ENCODE data around the gene DOC2A.
A peak's percentile ranks its signal among the peaks of the same experiment; 100 is the strongest.
"Not testable (repeated sequence)": the region's sequence is repeated elsewhere in the genome, so short reads cannot be mapped to it uniquely, and the experiment has no call there.

The DOC2A gene

DNA sequence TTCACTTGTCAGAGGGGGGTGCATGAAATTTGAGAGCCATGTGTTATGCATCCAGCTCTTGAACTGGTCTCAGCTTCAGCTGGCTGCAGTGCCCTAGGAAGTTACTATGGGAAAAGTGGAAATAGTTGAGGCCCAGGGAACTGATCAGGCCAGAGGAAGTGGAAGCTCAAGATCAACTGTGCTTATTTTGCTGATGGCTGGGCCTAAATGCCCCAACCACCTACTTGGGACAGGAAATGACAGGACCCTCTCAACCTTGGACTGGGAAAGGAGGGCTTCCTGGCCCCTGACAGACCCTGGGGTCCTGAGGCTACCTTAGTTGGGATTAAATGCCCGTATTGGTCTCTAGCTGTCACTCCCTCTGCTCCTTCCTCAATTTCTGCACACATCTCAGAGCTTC, 38.3 kb downstream of the DOC2A start:
- Mint-ChIP-seq H3K9me3 (no peaks in the 10 kb centered on the region), H3K36me3 (ENCODE audit: low read depth) (peaks cover 78% of the 10 kb centered on the region), H3K4me1 (ENCODE audit: low read depth) (peaks cover 52% of the 10 kb centered on the region), H3K27ac (peak overlapping the region; percentile 88), H3K4me3 (no peak overlapping the region), H3K27me3 (no peaks in the 10 kb centered on the region)
- intact Hi-C loops (cut with micrococcal nuclease): loop anchor here (10.0 kb wide), 1 partner anchor 158 kb away; the partner anchor contains the start of genes PAGR1 and PRRT2

GRCh38 chr16:29971304-29971703, 39.5 kb downstream of the DOC2A start:
- H3K27me3 Mint-ChIP-seq: no peaks in the 10 kb centered on the region
- intact Hi-C loops (cut with micrococcal nuclease): loop anchor here (10.0 kb wide), 1 partner anchor 157 kb away; the partner anchor contains the start of genes PAGR1 and PRRT2
- peak overlapping the region; percentile 14 for H3K27ac Mint-ChIP-seq
- peaks cover 40% of the 10 kb centered on the region for H3K4me1 Mint-ChIP-seq (ENCODE audit: low read depth)
- H3K9me3 Mint-ChIP-seq: no peaks in the 10 kb centered on the region
- peaks cover 81% of the 10 kb centered on the region for H3K36me3 Mint-ChIP-seq (ENCODE audit: low read depth)
- no peak overlapping the region for H3K4me3 Mint-ChIP-seq

DNA sequence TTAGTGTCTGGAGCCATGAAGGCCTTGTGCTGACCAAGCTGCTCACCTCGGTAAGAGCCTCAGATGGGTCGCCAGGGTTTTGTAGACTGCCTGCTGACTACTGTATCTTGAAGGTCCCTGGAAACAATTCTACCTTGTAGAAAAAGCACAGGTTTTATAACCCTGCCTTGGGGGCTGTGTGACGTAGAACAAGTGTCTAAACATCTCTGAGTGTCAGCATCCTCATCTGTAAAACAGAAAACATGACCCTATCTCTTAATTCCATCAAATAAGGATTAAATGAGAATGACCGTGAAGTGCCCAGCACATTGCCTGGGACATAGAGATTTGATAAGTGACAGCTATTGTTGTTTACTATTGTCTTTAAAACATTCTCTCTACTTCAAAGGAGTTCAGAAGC, 42.6 kb downstream of the DOC2A start:
- Mint-ChIP-seq H3K4me3 (no peak overlapping the region), H3K36me3 (ENCODE audit: low read depth) (peaks cover 93% of the 10 kb centered on the region), H3K9me3 (no peaks in the 10 kb centered on the region), H3K27me3 (no peaks in the 10 kb centered on the region), H3K27ac (no peak overlapping the region), H3K4me1 (ENCODE audit: low read depth) (peaks cover 20% of the 10 kb centered on the region)
- intact Hi-C loops (cut with micrococcal nuclease): no loop called here

DNA sequence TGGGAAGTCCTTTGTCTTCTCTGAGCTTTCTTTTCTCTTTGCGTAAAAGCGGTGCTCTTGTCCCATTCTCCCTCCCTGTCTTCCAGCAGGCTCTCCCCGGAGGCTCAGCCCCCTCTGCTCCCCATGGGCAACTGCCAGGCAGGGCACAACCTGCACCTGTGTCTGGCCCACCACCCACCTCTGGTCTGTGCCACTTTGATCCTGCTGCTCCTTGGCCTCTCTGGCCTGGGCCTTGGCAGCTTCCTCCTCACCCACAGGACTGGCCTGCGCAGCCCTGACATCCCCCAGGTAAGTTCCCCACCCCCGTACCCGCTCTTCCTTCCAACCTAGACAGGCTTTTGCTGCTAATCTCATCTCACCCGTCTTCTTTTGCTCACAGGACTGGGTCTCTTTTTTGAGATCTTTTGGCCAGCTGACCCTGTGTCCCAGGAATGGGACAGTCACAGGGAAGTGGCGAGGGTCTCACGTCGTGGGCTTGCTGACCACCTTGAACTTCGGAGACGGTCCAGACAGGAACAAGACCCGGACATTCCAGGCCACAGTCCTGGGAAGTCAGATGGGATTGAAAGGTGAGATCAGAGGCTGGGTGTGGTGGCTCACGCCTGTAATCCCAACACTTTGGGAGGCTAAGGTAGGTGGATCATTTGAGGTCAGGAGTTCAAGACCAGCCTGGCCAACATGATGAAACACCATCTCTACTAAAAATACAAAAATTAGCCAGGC, 47.6 kb downstream of the DOC2A start:
- no peaks in the 10 kb centered on the region for H3K27me3 Mint-ChIP-seq
- H3K4me3 Mint-ChIP-seq: peak overlapping the region; percentile 76
- intact Hi-C loops (cut with micrococcal nuclease): loop anchor here (5.0 kb wide), 1 partner anchor 61 kb away; the partner anchor contains the start of gene ASPHD1
- H3K27ac Mint-ChIP-seq: peak overlapping the region; percentile 96
- peaks cover 17% of the 10 kb centered on the region for H3K4me1 Mint-ChIP-seq (ENCODE audit: low read depth)
- H3K9me3 Mint-ChIP-seq: no peaks in the 10 kb centered on the region
- H3K36me3 Mint-ChIP-seq (ENCODE audit: low read depth): peaks cover 52% of the 10 kb centered on the region

- Mint-ChIP-seq H3K4me3 (peak overlapping the region; percentile 76), H3K36me3 (ENCODE audit: low read depth) (peaks cover 45% of the 10 kb centered on the region), H3K27me3 (no peaks in the 10 kb centered on the region), H3K4me1 (ENCODE audit: low read depth) (peaks cover 17% of the 10 kb centered on the region), H3K27ac (peak overlapping the region; percentile 96), H3K9me3 (no peaks in the 10 kb centered on the region)
- intact Hi-C loops (cut with micrococcal nuclease): loop anchor here (5.0 kb wide), 1 partner anchor 60 kb away; the partner anchor contains the start of gene ASPHD1
Measured at GRCh38 chr16:29962344-29962994, 48.4 kb downstream of the DOC2A start.

DNA sequence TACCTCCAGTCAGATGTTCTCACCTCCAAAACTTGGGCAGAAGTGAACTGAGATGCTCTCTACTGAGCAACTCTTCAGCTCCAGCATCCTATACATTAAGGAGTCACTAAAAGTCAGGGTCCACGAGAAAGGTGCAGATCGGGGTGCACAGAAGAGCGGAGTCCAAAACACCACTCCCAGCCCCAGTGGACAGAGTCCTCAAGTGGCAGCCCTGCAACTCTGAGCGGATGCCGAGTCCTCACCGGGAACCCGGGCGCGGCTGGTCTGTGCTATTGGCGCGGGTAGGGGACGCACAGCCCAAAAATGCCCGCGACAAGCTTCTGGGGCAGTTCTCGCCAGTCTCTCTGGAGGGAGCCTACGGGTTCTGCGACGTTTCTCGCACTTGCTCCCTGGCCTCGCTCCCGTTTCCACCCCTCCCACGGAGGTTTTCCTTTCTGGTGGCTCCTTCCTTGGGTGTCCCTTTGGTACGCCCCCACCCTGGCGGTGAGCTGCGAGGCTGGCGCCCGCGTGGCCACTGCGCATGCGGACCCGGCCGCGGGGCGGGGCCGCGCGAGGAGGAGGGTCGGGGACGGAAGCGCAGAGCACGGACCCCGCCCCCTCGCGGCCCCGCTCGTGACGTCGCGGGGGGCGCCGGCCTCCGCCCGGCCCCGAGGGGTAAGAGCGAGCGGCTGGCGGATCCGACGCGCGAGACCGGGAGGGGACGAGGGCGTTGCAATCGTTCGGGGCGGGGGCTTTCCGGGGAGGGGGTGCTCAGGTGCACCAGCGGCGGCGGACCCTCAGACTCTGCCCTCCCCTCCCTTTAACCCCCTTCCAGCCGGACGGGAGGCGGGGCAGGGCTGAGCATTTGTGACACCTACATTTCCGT, 49.1 kb downstream of the DOC2A start, which contains the start of gene TMEM219:
TSS of gene TMEM219 (plus strand) at position 601 of the 865 bp plus-strand sequence. CDS start 1,065 bp downstream, outside the sequence.
- peak within 1 kb of the TSS; percentile 76 for H3K4me3 Mint-ChIP-seq
- peaks cover 41% of the 10 kb centered on the region for H3K36me3 Mint-ChIP-seq (ENCODE audit: low read depth)
- intact Hi-C loops (cut with micrococcal nuclease): loop anchor here (1.0 to 5.0 kb wide), 2 partner anchors 59 to 98 kb away; partner anchors contain the start of genes ASPHD1 and CDIPT
- H3K9me3 Mint-ChIP-seq: no peaks in the 10 kb centered on the region
- peaks cover 17% of the 10 kb centered on the region for H3K4me1 Mint-ChIP-seq (ENCODE audit: low read depth)
- H3K27me3 Mint-ChIP-seq: no peaks in the 10 kb centered on the region
- H3K27ac Mint-ChIP-seq: peak within 1 kb of the TSS; percentile 96

DNA sequence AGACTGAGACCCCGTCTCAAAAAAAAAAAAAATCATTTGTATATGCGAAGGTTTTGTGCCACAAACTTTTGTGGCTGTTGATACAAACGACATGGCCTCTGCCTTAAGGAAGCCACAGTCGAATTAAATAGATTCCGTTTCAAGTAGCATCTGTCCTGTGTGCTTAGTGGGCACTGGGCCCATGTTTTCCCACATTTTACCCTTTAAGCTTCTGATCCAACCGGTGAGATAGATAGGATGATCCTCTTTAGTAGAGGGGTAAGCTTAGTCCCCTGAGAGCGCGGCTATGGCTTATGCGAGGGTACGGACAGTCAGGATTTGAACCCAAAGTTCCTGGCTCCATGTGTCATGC, 49.7 kb downstream of the DOC2A start:
- Mint-ChIP-seq H3K9me3 (no peaks in the 10 kb centered on the region), H3K27me3 (no peaks in the 10 kb centered on the region), H3K4me1 (ENCODE audit: low read depth) (peaks cover 17% of the 10 kb centered on the region), H3K36me3 (ENCODE audit: low read depth) (peaks cover 36% of the 10 kb centered on the region), H3K27ac (peak overlapping the region; percentile 96), H3K4me3 (peak overlapping the region; percentile 76)
- intact Hi-C loops (cut with micrococcal nuclease): loop anchor here (1.0 to 5.0 kb wide), 2 partner anchors 59 to 98 kb away; partner anchors contain the start of genes ASPHD1 and CDIPT

DNA sequence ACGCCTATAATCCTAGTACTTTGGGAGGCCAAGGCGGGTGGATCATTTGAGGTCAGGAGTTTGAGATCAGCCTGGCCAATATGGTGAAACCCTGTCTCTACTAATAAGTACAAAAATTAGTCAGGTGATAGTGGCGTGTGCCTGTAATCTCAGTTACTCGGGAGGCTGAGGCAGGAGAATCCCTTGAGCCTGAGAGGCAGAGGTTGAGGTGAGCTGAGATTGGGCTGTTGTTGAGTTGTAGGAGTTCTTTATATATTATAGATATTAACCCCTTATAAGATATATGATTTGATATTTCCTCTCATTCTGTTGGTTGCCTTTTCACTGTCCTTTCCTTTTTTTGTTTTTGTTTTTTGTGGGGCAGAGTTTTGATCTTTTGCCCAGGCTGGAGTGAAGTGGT, 51.0 kb downstream of the DOC2A start:
- intact Hi-C loops (cut with micrococcal nuclease): loop anchor here (5.0 kb wide), 1 partner anchor 58 kb away; the partner anchor contains the start of gene ASPHD1
- H3K4me3 Mint-ChIP-seq, H3K9me3 Mint-ChIP-seq, H3K27me3 Mint-ChIP-seq, H3K27ac Mint-ChIP-seq: not testable (repeated sequence)
- peaks cover 17% of the 10 kb centered on the region for H3K4me1 Mint-ChIP-seq (ENCODE audit: low read depth)
- peaks cover 25% of the 10 kb centered on the region for H3K36me3 Mint-ChIP-seq (ENCODE audit: low read depth)

DNA sequence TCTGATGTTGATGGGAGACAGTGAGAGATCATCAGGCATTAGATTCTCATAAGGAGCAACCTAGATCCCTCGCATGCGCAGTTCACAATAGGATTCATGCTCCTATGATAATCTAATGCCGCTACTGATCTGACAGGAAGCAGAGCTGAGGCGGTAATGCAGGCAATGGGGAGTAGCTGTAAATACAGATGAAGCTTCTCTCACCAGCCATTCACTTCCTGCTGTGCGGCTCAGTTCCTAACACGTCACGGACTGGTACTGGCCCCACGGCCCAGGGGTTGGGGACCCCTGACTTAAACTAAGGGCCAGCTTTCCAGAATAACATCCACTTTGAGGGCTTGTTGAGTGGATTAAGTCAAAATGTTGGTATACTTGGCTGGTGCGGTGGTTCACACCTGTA, 51.5 kb downstream of the DOC2A start:
- Mint-ChIP-seq H3K4me3 (no peak overlapping the region), H3K4me1 (ENCODE audit: low read depth) (peaks cover 17% of the 10 kb centered on the region), H3K27ac (no peak overlapping the region), H3K9me3 (no peaks in the 10 kb centered on the region), H3K27me3 (no peaks in the 10 kb centered on the region), H3K36me3 (ENCODE audit: low read depth) (peaks cover 19% of the 10 kb centered on the region)
- intact Hi-C loops (cut with micrococcal nuclease): no loop called here

DNA sequence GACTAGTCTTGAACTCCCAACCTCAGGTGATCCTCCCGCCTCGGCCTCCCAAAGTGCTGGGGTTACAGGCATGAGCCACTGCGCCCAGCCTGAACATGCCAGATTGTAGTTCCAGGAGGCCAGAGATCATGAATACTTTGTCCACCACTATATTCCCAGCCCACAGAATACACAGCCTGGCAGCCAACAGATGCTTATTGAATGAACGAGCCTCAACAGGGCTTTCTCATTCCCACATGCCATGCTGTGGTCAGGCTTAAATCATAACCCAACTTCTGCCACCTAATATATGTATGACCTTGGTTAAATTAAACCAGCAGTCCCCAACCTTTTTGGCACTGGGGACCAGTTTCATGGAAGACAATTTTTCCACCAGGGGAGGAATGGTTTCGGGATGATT, 52.1 kb downstream of the DOC2A start:
- Mint-ChIP-seq H3K36me3 (ENCODE audit: low read depth) (peaks cover 14% of the 10 kb centered on the region), H3K4me3 (no peak overlapping the region), H3K9me3 (no peaks in the 10 kb centered on the region), H3K27ac (no peak overlapping the region), H3K27me3 (no peaks in the 10 kb centered on the region), H3K4me1 (ENCODE audit: low read depth) (peaks cover 17% of the 10 kb centered on the region)
- intact Hi-C loops (cut with micrococcal nuclease): no loop called here
